K562 (cell line): ENCODE measurements around the gene ATAD2B. TPM values are rescaled to one million over a fixed set of nuclear protein-coding genes. Genes with fewer than 3 reads are reported as not detected.

Source experiments
- ATAC-seq: fragments of 200-7000 bp; cut with Tn5 transposase; 3 replicates; pipeline ENCODE4 v1.9.1; 2020; ENCODE audit warnings: moderate library complexity
- BruUV-seq: library from RNA; stranded (reverse); fragments of 400-500 nt; replicated peaks from 2 replicates; lab custom pipeline; 2021; lab: Mats Ljungman, UMichigan
- CTCF ChIA-PET: fragments of 300-600 bp; formaldehyde crosslinking; extraction: SDS; loops from one replicate; lab custom pipeline; 2021; ENCODE audit warnings: low intra/inter-chr PET ratio; lab: Yijun Ruan, JAX
- POLR2A ChIA-PET: fragments of 300-600, 350-650 bp; sonication (Branson Sonifier 250); formaldehyde crosslinking; extraction: SDS; loops from one replicate; lab custom pipeline; 2021; ENCODE audit warnings: antibody characterized with exemption, inconsistent platforms; lab: Yijun Ruan, JAX
- DNase-seq, 4 experiments: peaks; one replicate each; pipeline versions ENCODE4 v3.0.0 to v3.0.0-alpha.2; 2011 to 2018; ENCODE audit warnings: low spot score in 3 of 4, mixed read lengths in 3 of 4; ENCODE audit errors: extremely low read depth in 1 of 4
- FAIRE-seq: peaks from 2 replicates; lab custom pipeline; 2011; peaks lifted over from hg19 to GRCh38; lab: Jason Lieb, UNC
- H2AFZ ChIP-seq: 2 replicates; pipeline ENCODE4 v1.6.0; 2011; ENCODE audit warnings: low read depth, low read length, control low read depth, inconsistent platforms
- H3K27ac ChIP-seq: fragments of 200-600 bp; 3 replicates; pipeline ENCODE4 v1.8.0; 2011; ENCODE audit warnings: low read depth, mild to moderate bottlenecking, control low read depth, inconsistent platforms, low read length, moderate library complexity, mixed read lengths; ENCODE audit errors: extremely low read depth
- H3K27me3 ChIP-seq, 2 experiments: fragments of 300-600 bp in 1 of 2; 2 replicates in 1 of 2; 3 replicates in 1 of 2; pipeline versions ENCODE4 v1.6.0 to v1.8.0; 2011; ENCODE audit warnings: inconsistent platforms in 2 of 2, low read length in 2 of 2, mild to moderate bottlenecking in 1 of 2, mixed read lengths in 1 of 2, moderate library complexity in 1 of 2; ENCODE audit not compliant: control insufficient read depth in 2 of 2, insufficient read depth in 2 of 2
- H3K36me3 ChIP-seq: fragments of 300-600 bp; 3 replicates; pipeline ENCODE4 v1.8.0; 2011; ENCODE audit warnings: mild to moderate bottlenecking, low read length, inconsistent platforms; ENCODE audit not compliant: control insufficient read depth, insufficient read depth
- H3K4me1 ChIP-seq, 2 experiments: fragments of 200-600 bp in 1 of 2; replicated peaks in 1 of 2; 2 replicates in 1 of 2; 3 replicates in 1 of 2; pipeline versions ENCODE4 v1.5.1 to v1.8.0; 2011; ENCODE audit warnings: inconsistent platforms in 2 of 2, low read length in 2 of 2, mild to moderate bottlenecking in 1 of 2, mixed read lengths in 1 of 2, moderate library complexity in 1 of 2; ENCODE audit not compliant: control insufficient read depth in 2 of 2, insufficient read depth in 2 of 2
- H3K4me2 ChIP-seq: 2 replicates; pipeline ENCODE4 v1.6.1; 2011; ENCODE audit warnings: low read length, control low read depth, inconsistent platforms, mixed read lengths; ENCODE audit not compliant: insufficient read depth
- H3K4me3 ChIP-seq: fragments of 200-600 bp; sonication (generic), shearing (Covaris generic); 2 replicates; pipeline ENCODE4 v1.5.1; 2016; ENCODE audit warnings: control low read depth, inconsistent platforms
- H3K79me2 ChIP-seq: fragments of 200-600 bp; 3 replicates; pipeline ENCODE4 v1.8.0; 2011; ENCODE audit warnings: low read length, inconsistent platforms; ENCODE audit not compliant: control insufficient read depth, insufficient read depth
- H3K9ac ChIP-seq, 2 experiments: 2 replicates each; pipeline versions ENCODE4 v1.6.0 to v1.6.1; 2011; ENCODE audit warnings: low read depth in 2 of 2, low read length in 2 of 2, control low read depth in 1 of 2, inconsistent platforms in 1 of 2, mild to moderate bottlenecking in 1 of 2, mixed read lengths in 1 of 2; ENCODE audit not compliant: insufficient read depth in 1 of 2
- H3K9me1 ChIP-seq: one replicate; pipeline ENCODE4 v1.6.0; 2011; ENCODE audit warnings: inconsistent platforms, mild to moderate bottlenecking, low read length, moderate library complexity; ENCODE audit not compliant: control insufficient read depth, insufficient read depth
- H3K9me3 ChIP-seq: replicated peaks from 2 replicates; pipeline ENCODE4 v1.5.1; 2011; ENCODE audit warnings: low read depth, low read length, inconsistent platforms; ENCODE audit not compliant: control insufficient read depth, insufficient read depth
- H4K20me1 ChIP-seq: replicated peaks from 2 replicates; pipeline ENCODE4 v1.6.1; 2011; ENCODE audit warnings: low read length, inconsistent platforms, mixed read lengths; ENCODE audit not compliant: control insufficient read depth, insufficient read depth
- ATF3 ChIP-seq, 2 experiments: fragments of 450-650 bp in 1 of 2; sonication (generic) in 1 of 2; formaldehyde crosslinking in 1 of 2; IDR thresholded peaks in 1 of 2; conservative IDR thresholded peaks in 1 of 2; 2 replicates each; pipeline versions ENCODE4 v1.6.1 to v1.8.1; 2016 to 2023; ENCODE audit warnings: mild to moderate bottlenecking in 2 of 2, moderate library complexity in 2 of 2, inconsistent platforms in 1 of 2, missing genetic modification reagents in 1 of 2
- CBX8 ChIP-seq: fragments of 200-600 bp; sonication (generic); IDR thresholded peaks from 2 replicates; pipeline ENCODE4 v1.6.1; 2012; ENCODE audit warnings: borderline replicate concordance, mixed run types, low read depth, mild to moderate bottlenecking, moderate library complexity, mixed read lengths, low read length, control low read depth, inconsistent platforms; ENCODE audit not compliant: poor library complexity, severe bottlenecking; ENCODE audit errors: extremely low read depth
- CHCHD3 ChIP-seq: fragments of 250-450 bp; sonication (Bioruptor Pico); IDR thresholded peaks from 2 replicates; pipeline ENCODE4 v2.1.2; 2022; ENCODE audit warnings: mild to moderate bottlenecking
- DPF2 ChIP-seq: fragments of 450-650 bp; IDR thresholded peaks from 2 replicates; pipeline ENCODE4 v1.6.1; 2016
- EHMT2 ChIP-seq: fragments of 450-650 bp; IDR thresholded peaks from 2 replicates; pipeline ENCODE4 v1.6.1; 2018; ENCODE audit warnings: antibody characterized with exemption
- FOSL1 ChIP-seq: fragments of 200-800 bp; sonication (Bioruptor generic); conservative IDR thresholded peaks from 2 replicates; pipeline ENCODE4 v1.6.1; 2016; ENCODE audit warnings: missing genetic modification characterization, missing compliant biosample characterization
- GATA2 ChIP-seq: sonication (generic); formaldehyde crosslinking; IDR thresholded peaks from 2 replicates; pipeline ENCODE4 v1.4.0; 2020; ENCODE audit warnings: mild to moderate bottlenecking, missing genetic modification reagents
- MYNN ChIP-seq, 2 experiments: sonication (generic); formaldehyde crosslinking in 1 of 2; IDR thresholded peaks; 2 replicates each; pipeline versions ENCODE4 v1.5.0 to v1.6.1; 2016 to 2020; ENCODE audit warnings: antibody characterized with exemption in 1 of 2, missing genetic modification reagents in 1 of 2
- NFATC3 ChIP-seq: fragments of 450-650 bp; IDR thresholded peaks from 2 replicates; pipeline ENCODE4 v1.6.1; 2017; ENCODE audit warnings: mild to moderate bottlenecking
- PRMT5 ChIP-seq: sonication (generic); formaldehyde crosslinking; IDR thresholded peaks from 2 replicates; pipeline ENCODE4 v1.5.0; 2020; ENCODE audit warnings: missing genetic modification reagents
- RBM15 ChIP-seq: fragments of 200-400 bp; formaldehyde crosslinking; IDR thresholded peaks from 2 replicates; pipeline ENCODE4 v1.6.1; 2018; ENCODE audit warnings: mild to moderate bottlenecking, low read length, moderate library complexity; ENCODE audit not compliant: insufficient read depth
- RFX5 ChIP-seq: IDR thresholded peaks from 2 replicates; pipeline ENCODE4 v1.6.1; 2011; ENCODE audit warnings: low read depth, mild to moderate bottlenecking, improper control_type of control experiment, low read length
- SMAD3 ChIP-seq: fragments of 450-650 bp; formaldehyde crosslinking; conservative IDR thresholded peaks from 2 replicates; pipeline ENCODE4 v1.4.0; 2020; ENCODE audit warnings: mild to moderate bottlenecking
- SREBF1 ChIP-seq: fragments of 150-350 bp; IDR thresholded peaks from 2 replicates; pipeline ENCODE4 v1.6.1; 2014; ENCODE audit warnings: antibody characterized with exemption, low read depth, low read length, borderline replicate concordance
- TSC22D4 ChIP-seq: fragments of 450-650 bp; IDR thresholded peaks from 2 replicates; pipeline ENCODE4 v1.6.1; 2016; ENCODE audit warnings: missing genetic modification characterization, missing biosample characterization, control low read depth
- ZNF184 ChIP-seq: sonication (generic); formaldehyde crosslinking; IDR thresholded peaks from 2 replicates; pipeline ENCODE4 v1.5.0; 2020; ENCODE audit warnings: missing genetic modification reagents
- ZNF609 ChIP-seq: sonication (generic); formaldehyde crosslinking; IDR thresholded peaks from 2 replicates; pipeline ENCODE4 v1.8.1; 2023; ENCODE audit warnings: missing genetic modification reagents, mild to moderate bottlenecking, borderline replicate concordance
- WGBS: fragments of 100-300 bp; shearing (Covaris generic); methylation state at CpG from one replicate; pipeline ENCODE4 v1.1.6; 2016; ENCODE audit warnings: low coverage, mixed read lengths; ENCODE audit not compliant: insufficient coverage; ENCODE audit errors: missing lambda C conversion rate; 5-methylcytosine and 5-hydroxymethylcytosine counted together
- in situ Hi-C: fragments of 300-500 bp; cut with MboI; formaldehyde crosslinking; loops from 4 replicates; pipeline ENCODE4 v1.15.0; 2018; ENCODE audit warnings: inconsistent platforms, mixed read lengths
- intact Hi-C: fragments of 100-400 bp; cut with micrococcal nuclease; formaldehyde crosslinking; loops from 2 replicates; pipeline ENCODE4 v1.14.2; 2022
- polyA plus RNA-seq, 8 experiments: library from polyadenylated mRNA; depleted of rRNA in 4 of 8; stranded (reverse) in 5 of 8; unstranded in 3 of 8; fragments of >200 nt; fragmentation: Nextera tagmentation in 2 of 8; fragmentation: Illumina TruSeq in 1 of 8; extraction: Ambion mirVana in 2 of 8; extraction: Trizol in 1 of 8; gene quantifications; 2 replicates each; pipeline versions ENCODE4 v1.2.1 to v1.2.3, GENCODE V29; 2011 to 2014; ENCODE audit warnings: inconsistent platforms in 1 of 8, missing spikeins in 1 of 8
- total RNA-seq, 7 experiments: library from RNA; depleted of rRNA in 6 of 7; stranded (reverse); fragments of >200 nt in 6 of 7; fragmentation: Illumina TruSeq in 2 of 7; extraction: Trizol in 2 of 7; gene quantifications; 2 replicates each; pipeline versions ENCODE4 v1.2.1 to v1.2.3, GENCODE V29; 2011 to 2021; ENCODE audit warnings: low replicate concordance in 1 of 7

ATAD2B gene
- total and polyA plus RNA-seq, 9 of the 15 experiments (the other 6 are each of a cell fraction or from before 2014, with no cell fraction given) = 3.2 to 21.6 (median 11.4) TPM

GRCh38 chr2:23757686-23758433, 169.1 kb downstream of the ATAD2B start:
- Histone ChIP-seq H3K79me2 (no peaks in the 10 kb centered on the region), H3K4me2 (no peak overlapping the region), H4K20me1 (no peaks in the 10 kb centered on the region), H3K4me3 (no peak overlapping the region), H3K9ac (no peak overlapping the region), H3K9me3 (no peaks in the 10 kb centered on the region), H3K27me3 (no peaks in the 10 kb centered on the region), H3K27ac (no peak overlapping the region), H3K36me3 (peaks cover 36% of the 10 kb centered on the region), H2AFZ (no peak overlapping the region), H3K4me1 (peaks cover 0 to 11% of the 10 kb centered on the region in 2 experiments; a peak in 2 of 5 replicates), H3K9me1 (no peaks in the 10 kb centered on the region)
- POLR2A ChIA-PET = no interaction called here
- in situ Hi-C loops = no loop called here
- DNase-seq = peak; percentile 30 to 59 (median 35)
- intact Hi-C loops = no loop called here
- FAIRE-seq = peak; percentile 78
- peak; percentile 75 for ATAC-seq
- 72% methylated on average over 6 of the region's 6 CpGs for WGBS
- CTCF ChIA-PET = interaction anchor here (0.5 kb wide), 1 partner anchor 34 kb away, joined by 3 read pairs; no protein-coding TSS in a partner anchor
- BruUV-seq = no TSS peak
- TF ChIP-seq MYNN (IDR thresholded peaks at IDR 0.05) (no peak), MYNN (CRISPR knock-in tag; IDR thresholded peaks at IDR 0.05) (no peak), ZNF184 (CRISPR knock-in tag) (no peak), RBM15 (no peak), RFX5 (no peak), SMAD3 (CRISPR knock-in tag) (no peak), CHCHD3 (no peak), TSC22D4 (tag) (no peak), CBX8 (no peak), FOSL1 (tag) (peak; percentile 98), NFATC3 (no peak), DPF2 (peak; percentile 68), EHMT2 (peak; percentile 77), ZNF609 (no peak), PRMT5 (no peak), GATA2 (CRISPR knock-in tag) (no peak), ATF3 (IDR thresholded peaks at IDR 0.05) (peak; percentile 94), ATF3 (CRISPR knock-in tag; conservative IDR thresholded peaks at IDR 0.05) (no peak), SREBF1 (no peak)
